ENCODE measurements around the gene FAM193B. TPM values are rescaled to one million over a fixed set of nuclear protein-coding genes. Genes with fewer than 3 reads are reported as not detected.
A peak's percentile ranks its signal among the peaks of the same experiment; 100 is the strongest.

FAM193B gene
- total and polyA plus RNA-seq, 2 of the 13 experiments (the other 11 are each of a cell fraction or from before 2014, with no cell fraction given): 21.2 to 40.9 TPM

- TF ChIP-seq AKNA (CRISPR knock-in tag; IDR thresholded peaks at IDR 0.05; ENCODE audit: borderline replicate concordance) (no peak), ARID4A (CRISPR knock-in tag; IDR thresholded peaks at IDR 0.05; ENCODE audit: borderline replicate concordance) (peak; percentile 99), ZNF691 (CRISPR knock-in tag; IDR thresholded peaks at IDR 0.05; ENCODE audit: borderline replicate concordance, low read depth) (peak; percentile 80), XBP1 (CRISPR knock-in tag; IDR thresholded peaks at IDR 0.05) (no peak), HMGXB3 (CRISPR knock-in tag; IDR thresholded peaks at IDR 0.05; ENCODE audit: borderline replicate concordance) (peak; percentile 84), MTF2 (CRISPR knock-in tag; IDR thresholded peaks at IDR 0.05; ENCODE audit: borderline replicate concordance) (no peak), ZNF598 (CRISPR knock-in tag; IDR thresholded peaks at IDR 0.05; ENCODE audit: borderline replicate concordance) (peak; percentile 96), FOXC1 (CRISPR knock-in tag; IDR thresholded peaks at IDR 0.05; ENCODE audit: borderline replicate concordance) (0 out of 2 replicates have a peak, but pooled peaks have one; percentile 76), ELF3 (CRISPR knock-in tag; IDR thresholded peaks at IDR 0.05) (peak; percentile 61), ERF (CRISPR knock-in tag; IDR thresholded peaks at IDR 0.05) (peak; percentile 94), ZNF564 (CRISPR knock-in tag; IDR thresholded peaks at IDR 0.05) (peak; percentile 83; the same call in 1 of the 2 replicates), MED8 (CRISPR knock-in tag; IDR thresholded peaks at IDR 0.05; ENCODE audit: insufficient replicate concordance) (peak; percentile 81)
Observed at GRCh38 chr5:177516601-177517568, 37.5 kb downstream of the FAM193B start, which contains the start of gene DDX41 (continued).
